Stimulated activated CD8-positive, alpha-beta memory T cell treated with anti-CD3 and anti-CD28 coated beads, Interleukin-4, amount 100 ng/mL, for 24 hours (primary cell): ENCODE data around the gene ADNP.

Experiments
- DNase-seq: peaks from one replicate; pipeline ENCODE4 v3.0.0-alpha.2; 2020; ENCODE audit warnings: low read depth

ADNP gene

GRCh38 chr20:50848846-50849673 is 82.2 kb downstream of the ADNP start:
- no peak for DNase-seq

GRCh38 chr20:50848341-50848808 is 82.9 kb downstream of the ADNP start:
- DNase-seq, result no peak

DNA sequence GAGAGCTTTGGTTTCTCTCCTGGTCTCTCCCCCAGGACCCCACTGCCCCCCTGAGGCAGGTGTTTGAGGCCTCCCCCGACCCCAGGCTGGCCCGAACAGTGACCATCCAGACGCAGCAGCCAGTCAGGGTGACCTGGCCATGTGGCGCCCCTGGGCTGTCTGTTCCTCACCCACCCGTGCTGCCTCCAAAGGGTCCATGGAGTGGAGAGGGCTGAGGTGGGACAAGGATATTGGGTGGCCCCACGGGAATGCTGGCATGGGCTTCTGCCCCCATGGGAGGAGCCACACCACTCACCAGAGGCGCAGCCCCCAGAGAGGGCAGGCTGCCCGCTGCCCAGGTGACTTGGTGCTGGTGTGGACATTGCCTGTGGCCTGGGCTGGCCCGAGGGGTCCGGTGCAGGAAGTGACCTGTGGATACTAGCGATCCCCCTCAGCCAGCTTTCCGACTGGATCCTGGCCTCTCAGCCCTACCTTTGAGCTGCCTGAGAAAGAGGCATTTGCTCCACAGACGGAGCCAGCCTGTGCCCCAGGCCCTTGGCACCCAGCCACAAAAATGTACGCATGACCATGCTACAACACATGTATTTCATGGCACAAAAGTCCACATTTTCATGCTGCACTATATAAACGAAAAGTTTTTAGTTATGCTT is 85.5 kb downstream of the ADNP start:
- no peak for DNase-seq

DNA sequence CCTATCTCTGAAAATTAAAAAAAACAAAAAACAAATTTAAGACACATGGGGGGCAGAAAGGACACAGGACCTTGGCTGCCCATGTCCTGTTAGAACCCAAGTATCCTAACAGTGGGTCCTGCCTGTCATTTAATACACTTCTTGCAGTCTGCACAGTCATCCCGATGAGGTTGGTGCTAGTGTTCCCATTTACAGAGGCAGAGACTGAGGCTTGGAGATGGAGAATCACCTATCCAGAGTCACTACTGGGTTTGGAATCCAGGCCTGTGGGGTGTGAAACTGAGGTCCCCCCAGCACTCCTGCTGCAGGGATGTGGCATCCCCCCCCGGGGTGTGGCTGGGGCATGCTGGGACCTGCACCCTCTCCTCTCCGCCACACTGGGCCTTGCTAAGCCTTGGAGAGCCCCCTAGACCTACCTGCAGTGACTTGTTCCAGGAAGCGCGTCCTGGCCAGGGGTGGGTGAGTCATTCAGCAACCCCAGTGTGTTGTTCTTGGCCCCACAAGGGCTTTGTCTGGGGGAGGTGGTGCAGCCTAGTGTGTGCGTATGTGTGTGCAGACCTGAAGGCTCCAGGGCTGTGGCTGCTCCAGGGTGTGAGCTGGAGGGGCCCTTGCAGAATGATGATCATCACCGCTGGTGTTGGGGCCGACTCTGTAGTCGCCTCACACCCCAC is 86.7 kb downstream of the ADNP start:
- peak; percentile 51 for DNase-seq

DNA sequence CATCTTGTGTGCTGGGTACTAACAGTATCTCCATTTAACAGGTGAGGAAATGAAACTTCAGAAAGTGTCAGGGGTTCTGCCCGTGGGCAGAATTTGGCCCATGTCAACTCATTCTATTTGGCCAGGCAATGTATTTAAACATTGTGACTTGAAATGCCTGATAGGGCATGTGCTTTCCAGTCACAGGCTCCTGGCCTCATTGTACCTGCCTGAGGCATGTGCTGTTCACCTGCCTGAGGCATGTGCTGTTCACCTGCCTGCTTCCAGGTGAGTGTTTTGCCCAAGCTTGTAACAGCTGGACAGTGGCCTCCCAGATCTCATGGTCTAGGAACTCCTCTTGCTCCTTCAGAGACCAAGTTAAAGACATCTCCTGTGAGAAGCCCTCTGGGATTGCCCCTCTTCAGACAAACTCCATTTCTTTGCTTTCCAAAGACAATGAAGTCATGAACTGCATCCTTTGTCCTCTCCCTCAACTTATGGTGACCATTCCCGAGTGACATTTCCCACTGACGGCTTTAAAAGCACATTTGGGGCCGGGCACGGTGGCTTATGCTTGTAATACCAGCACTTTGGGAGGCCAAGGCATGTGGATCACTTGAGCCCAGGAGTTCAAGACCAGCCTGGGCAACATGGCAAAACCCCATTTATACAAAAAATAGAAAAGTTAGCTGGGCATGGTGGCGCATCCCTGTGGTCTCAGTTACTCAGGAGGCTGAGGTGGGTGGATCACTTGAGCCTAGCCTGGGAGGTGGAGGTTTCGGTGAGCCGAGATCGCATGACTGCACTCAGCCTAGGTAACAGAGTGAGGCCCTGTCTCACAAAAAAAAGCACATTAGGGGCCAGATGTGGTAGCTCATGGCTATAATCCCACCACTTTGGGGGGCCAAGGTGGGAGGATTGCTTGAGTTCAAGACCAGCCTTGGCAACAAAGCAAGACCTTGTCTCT is 87.6 kb downstream of the ADNP start:
- no peak for DNase-seq

GRCh38 chr20:50842821-50843220 is 88.4 kb downstream of the ADNP start:
- no peak for DNase-seq
